Measurements from ENCODE around the gene BRD7. TPM values are rescaled to one million over a fixed set of nuclear protein-coding genes. Genes with fewer than 3 reads are reported as not detected.
A peak's percentile ranks its signal among the peaks of the same experiment; 100 is the strongest.

Gene BRD7
- total RNA-seq, 1 experiment from 2014 or later, result 40.0 TPM

DNA sequence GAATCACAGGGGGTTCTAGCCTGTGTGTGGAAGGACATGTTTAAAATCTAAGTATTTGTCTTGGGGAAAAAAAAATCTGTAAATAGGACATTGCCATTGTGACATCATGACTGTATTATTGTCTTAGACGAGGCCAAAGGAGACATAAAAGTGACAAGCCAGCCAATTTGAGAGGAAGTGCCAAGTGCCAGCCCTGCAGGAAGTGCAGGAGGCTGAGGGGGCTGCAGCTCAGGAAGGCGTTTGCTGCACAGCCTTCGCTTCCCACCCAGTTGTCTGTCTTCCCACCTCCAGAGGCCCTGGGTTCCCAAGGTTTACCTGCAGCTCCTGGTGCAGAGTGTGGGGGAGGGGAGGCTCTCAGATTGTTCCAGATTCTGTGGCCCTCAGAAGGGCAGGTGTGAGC, 101.1 kb downstream of the BRD7 start:
- Histone ChIP-seq H3K9me2 (replicated peaks; ENCODE audit: low read length) (no peaks in the 10 kb centered on the region), H3K4me1 (ENCODE audit: insufficient read depth, low read length) (peaks cover 20% of the 10 kb centered on the region), H3K9me3 (ENCODE audit: low read length) (no peaks in the 10 kb centered on the region), H3K27me3 (ENCODE audit: low read length) (no peaks in the 10 kb centered on the region), H2AFZ (ENCODE audit: low read length) (no peak overlapping the region), H3K36me3 (ENCODE audit: low read depth, low read length) (no peaks in the 10 kb centered on the region), H3K79me2 (ENCODE audit: low read length) (0 out of 2 replicates have a peak, but pooled peaks cover 10% of the 10 kb centered on the region), H3K4me3 (ENCODE audit: low read length) (no peak overlapping the region), H3K9ac (ENCODE audit: low read length) (no peak overlapping the region), H3K4me2 (ENCODE audit: low read length) (no peak overlapping the region), H3F3A (ENCODE audit: low read length, unreplicated experiment) (no peaks in the 10 kb centered on the region), H4K20me1 (ENCODE audit: low read length) (no peaks in the 10 kb centered on the region), H3K27ac (ENCODE audit: low read length) (no peak overlapping the region)
- no peak for ATAC-seq
- TF ChIP-seq EZH2 (IDR thresholded peaks at IDR 0.05; ENCODE audit: low read length, unreplicated experiment), result no peak
- no peak for TF ChIP-seq EZH2phosphoT487 (IDR thresholded peaks at IDR 0.05; ENCODE audit: borderline replicate concordance, low read length)
- TF ChIP-seq, protein P1, sequence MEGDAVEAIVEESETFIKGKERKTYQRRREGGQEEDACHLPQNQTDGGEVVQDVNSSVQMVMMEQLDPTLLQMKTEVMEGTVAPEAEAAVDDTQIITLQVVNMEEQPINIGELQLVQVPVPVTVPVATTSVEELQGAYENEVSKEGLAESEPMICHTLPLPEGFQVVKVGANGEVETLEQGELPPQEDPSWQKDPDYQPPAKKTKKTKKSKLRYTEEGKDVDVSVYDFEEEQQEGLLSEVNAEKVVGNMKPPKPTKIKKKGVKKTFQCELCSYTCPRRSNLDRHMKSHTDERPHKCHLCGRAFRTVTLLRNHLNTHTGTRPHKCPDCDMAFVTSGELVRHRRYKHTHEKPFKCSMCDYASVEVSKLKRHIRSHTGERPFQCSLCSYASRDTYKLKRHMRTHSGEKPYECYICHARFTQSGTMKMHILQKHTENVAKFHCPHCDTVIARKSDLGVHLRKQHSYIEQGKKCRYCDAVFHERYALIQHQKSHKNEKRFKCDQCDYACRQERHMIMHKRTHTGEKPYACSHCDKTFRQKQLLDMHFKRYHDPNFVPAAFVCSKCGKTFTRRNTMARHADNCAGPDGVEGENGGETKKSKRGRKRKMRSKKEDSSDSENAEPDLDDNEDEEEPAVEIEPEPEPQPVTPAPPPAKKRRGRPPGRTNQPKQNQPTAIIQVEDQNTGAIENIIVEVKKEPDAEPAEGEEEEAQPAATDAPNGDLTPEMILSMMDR (conservative IDR thresholded peaks at IDR 0.05; ENCODE audit: low read depth, low read length), result no peak
- no peak for DNase-seq
- CTCF ChIA-PET, result no interaction called here
- POLR2A ChIA-PET (ENCODE audit: unreplicated experiment), result no interaction called here
- intact Hi-C loops (cut with micrococcal nuclease), result no loop called here
- BruUV-seq (replicated peaks), result no TSS peak

DNA sequence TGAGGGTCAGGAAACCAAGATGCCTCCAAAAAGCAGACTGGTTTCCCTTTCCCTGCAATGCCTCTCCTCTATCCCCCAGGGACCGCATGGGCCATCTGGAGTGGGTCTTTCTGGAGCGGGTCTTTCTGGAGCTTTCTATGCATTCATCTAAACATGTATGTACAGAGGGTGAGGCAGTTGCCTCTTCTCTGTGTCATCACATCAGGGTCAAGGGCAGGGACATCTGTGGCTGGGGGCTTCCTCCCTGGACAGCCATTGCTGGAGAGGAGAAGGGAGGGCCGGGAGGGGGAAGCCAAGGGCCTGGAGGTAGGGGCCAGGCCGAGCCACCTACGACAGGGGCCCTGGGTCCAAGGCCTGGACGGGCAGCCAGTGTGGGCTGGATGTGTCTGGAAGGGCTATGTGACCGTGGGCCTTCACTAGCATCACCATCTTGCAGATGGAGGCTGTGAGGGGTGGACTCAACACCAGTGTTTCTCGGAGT, 101.6 kb downstream of the BRD7 start:
- intact Hi-C loops (cut with micrococcal nuclease), result no loop called here
- Histone ChIP-seq H4K20me1 (ENCODE audit: low read length) (no peaks in the 10 kb centered on the region), H3F3A (ENCODE audit: low read length, unreplicated experiment) (no peaks in the 10 kb centered on the region), H3K4me3 (ENCODE audit: low read length) (no peak overlapping the region), H3K79me2 (ENCODE audit: low read length) (0 out of 2 replicates have a peak, but pooled peaks cover 10% of the 10 kb centered on the region), H3K4me1 (ENCODE audit: insufficient read depth, low read length) (peaks cover 20% of the 10 kb centered on the region), H3K9ac (ENCODE audit: low read length) (no peak overlapping the region), H2AFZ (ENCODE audit: low read length) (no peak overlapping the region), H3K36me3 (ENCODE audit: low read depth, low read length) (no peaks in the 10 kb centered on the region), H3K27ac (ENCODE audit: low read length) (no peak overlapping the region), H3K4me2 (ENCODE audit: low read length) (no peak overlapping the region), H3K9me2 (replicated peaks; ENCODE audit: low read length) (no peaks in the 10 kb centered on the region), H3K9me3 (ENCODE audit: low read length) (no peaks in the 10 kb centered on the region), H3K27me3 (ENCODE audit: low read length) (no peaks in the 10 kb centered on the region)
- BruUV-seq (replicated peaks), result no TSS peak
- CTCF ChIA-PET, result no interaction called here
- TF ChIP-seq EZH2 (IDR thresholded peaks at IDR 0.05; ENCODE audit: low read length, unreplicated experiment) (no peak), EZH2phosphoT487 (IDR thresholded peaks at IDR 0.05; ENCODE audit: borderline replicate concordance, low read length) (no peak)
- TF ChIP-seq, protein P1 (conservative IDR thresholded peaks at IDR 0.05; ENCODE audit: low read depth, low read length), result no peak
- DNase-seq (no peak), ATAC-seq (no peak; the same call in 1 of the 2 replicates)
- POLR2A ChIA-PET (ENCODE audit: unreplicated experiment), result no interaction called here

DNA sequence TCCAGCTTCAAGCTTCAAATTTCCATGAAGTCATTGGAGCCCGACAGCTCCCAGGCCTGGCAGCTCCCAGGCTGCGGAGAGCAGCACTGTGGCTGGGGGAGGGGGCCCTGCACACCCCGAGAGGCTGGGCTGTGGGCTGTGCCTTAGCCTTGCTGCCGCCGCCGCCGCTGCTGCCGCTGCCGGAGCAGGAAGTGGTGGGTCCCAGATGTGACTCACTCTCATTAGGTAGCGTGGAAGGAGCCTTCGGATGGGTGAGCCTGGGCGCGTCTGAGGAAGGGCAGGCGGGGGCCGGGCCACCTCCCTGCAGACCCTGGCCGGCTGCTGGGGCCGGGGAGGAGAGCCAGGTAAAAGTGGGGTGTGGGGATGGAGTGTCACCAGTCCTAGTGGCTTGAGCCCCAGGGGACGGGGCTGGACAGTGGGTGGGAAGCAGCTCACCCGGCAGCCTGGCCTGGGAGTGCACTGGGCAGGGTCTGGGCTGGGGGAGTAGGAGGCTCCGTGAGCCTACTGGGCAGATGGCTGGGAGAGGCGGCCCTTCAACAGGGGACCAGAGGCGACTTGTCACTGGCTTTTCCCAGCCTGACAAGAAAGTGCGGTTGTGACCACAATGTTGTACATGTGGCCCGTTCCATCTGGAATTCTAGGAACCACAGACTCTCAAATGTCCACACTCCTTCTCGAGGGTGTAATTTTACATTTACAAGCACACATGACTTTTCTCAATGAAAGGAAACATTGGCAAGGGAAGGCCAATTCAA, 102.3 kb downstream of the BRD7 start, which contains the start of gene ADCY7:
Gene ADCY7, plus strand, starts transcription at position 215 of the 755 bp plus-strand sequence. CDS start 21,629 bp downstream, outside the sequence.
- Histone ChIP-seq H3K27me3 (ENCODE audit: low read length) (no peaks in the 10 kb centered on the region), H3K9ac (ENCODE audit: low read length) (no peak within 1 kb of the TSS), H3K36me3 (ENCODE audit: low read depth, low read length) (no peaks in the 10 kb centered on the region), H3K79me2 (ENCODE audit: low read length) (0 out of 2 replicates have a peak, but pooled peaks cover 10% of the 10 kb centered on the region), H3K4me1 (ENCODE audit: insufficient read depth, low read length) (peaks cover 20% of the 10 kb centered on the region), H3K4me2 (ENCODE audit: low read length) (no peak within 1 kb of the TSS), H4K20me1 (ENCODE audit: low read length) (no peaks in the 10 kb centered on the region), H3F3A (ENCODE audit: low read length, unreplicated experiment) (no peaks in the 10 kb centered on the region), H2AFZ (ENCODE audit: low read length) (no peak within 1 kb of the TSS), H3K4me3 (ENCODE audit: low read length) (no peak within 1 kb of the TSS), H3K9me2 (replicated peaks; ENCODE audit: low read length) (no peaks in the 10 kb centered on the region), H3K9me3 (ENCODE audit: low read length) (no peaks in the 10 kb centered on the region), H3K27ac (ENCODE audit: low read length) (no peak within 1 kb of the TSS)
- ChIA-PET CTCF (no interaction called here), POLR2A (ENCODE audit: unreplicated experiment) (no interaction called here)
- BruUV-seq (replicated peaks), result no TSS peak
- DNase-seq (no peak), ATAC-seq (peak; percentile 33)
- TF ChIP-seq EZH2 (IDR thresholded peaks at IDR 0.05; ENCODE audit: low read length, unreplicated experiment) (no peak), EZH2phosphoT487 (IDR thresholded peaks at IDR 0.05; ENCODE audit: borderline replicate concordance, low read length) (no peak)
- TF ChIP-seq, protein P1 (conservative IDR thresholded peaks at IDR 0.05; ENCODE audit: low read depth, low read length), result no peak
- intact Hi-C loops (cut with micrococcal nuclease), result no loop called here

All from PC-3 (cell line).